ENCODE data around the gene TTC33.

DNA sequence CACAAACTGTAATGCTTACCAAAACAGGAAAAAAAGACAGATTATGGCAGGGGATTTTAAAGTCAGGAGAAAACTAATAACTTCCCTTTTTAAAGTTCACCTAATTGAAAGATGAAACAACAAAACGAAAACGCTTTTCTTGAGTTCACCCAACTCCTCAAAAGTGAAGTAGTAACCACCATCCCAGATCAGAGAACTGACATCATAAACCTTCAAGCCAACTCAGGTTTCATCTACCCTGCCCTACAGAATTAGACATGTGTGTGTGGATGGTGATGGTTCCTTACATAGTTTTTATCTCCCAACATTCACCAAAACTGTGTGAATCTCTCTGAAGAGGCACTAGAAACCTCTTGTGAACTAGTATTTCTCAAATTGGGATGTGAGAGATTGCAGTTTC is 271.3 kb downstream of the TTC33 start:
- TF ChIP-seq EZH2phosphoT487 (IDR thresholded peaks at IDR 0.05; ENCODE audit: insufficient read depth, low read depth) (no peak), EZH2 (IDR thresholded peaks at IDR 0.05; ENCODE audit: insufficient read depth, poor library complexity, severe bottlenecking) (no peak)

Data from GM23248 (cell line).